ENCODE measurements around the gene PDE4D. TPM values are rescaled to one million over a fixed set of nuclear protein-coding genes. Genes with fewer than 3 reads are reported as not detected.

PDE4D gene
- polyA plus RNA-seq, 10 donors, result 28.0 to 57.2 (median 38.6) TPM

- no peak for DNase-seq
These were observed 372.1 kb downstream of the PDE4D start for GRCh38 chr5:59521476-59521875.

DNA sequence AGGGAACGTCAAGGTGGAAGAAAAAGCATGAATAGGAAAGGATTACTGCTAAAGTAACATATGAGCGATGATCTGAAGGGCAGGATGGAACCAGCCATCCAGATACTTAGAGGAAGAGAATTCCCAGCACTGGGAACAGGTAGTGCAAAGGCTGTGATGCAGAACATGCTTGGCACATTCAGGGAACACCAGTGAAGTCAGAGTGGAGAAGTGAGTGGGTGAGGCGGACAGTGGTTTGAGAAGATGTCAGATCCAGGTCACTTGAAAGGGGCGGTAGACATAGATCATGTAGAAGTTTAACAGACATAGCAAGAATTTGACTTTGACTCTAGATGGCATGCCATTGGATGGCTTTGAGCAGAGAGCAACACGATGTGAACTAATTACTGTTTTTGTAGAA lies 374.2 kb downstream of the PDE4D start:
- no peak for DNase-seq

GRCh38 chr5:59517926-59518585 lies 375.5 kb downstream of the PDE4D start:
- DNase-seq, result peak in 1 of 3 donors; percentile 54

- DNase-seq, result peak; percentile 36 to 83 (median 37)
These were observed 377.4 kb downstream of the PDE4D start for GRCh38 chr5:59516161-59516560.

- DNase-seq, result peak in 1 of 3 donors; percentile 41
These were observed 387.1 kb downstream of the PDE4D start for GRCh38 chr5:59506285-59506877.

DNA sequence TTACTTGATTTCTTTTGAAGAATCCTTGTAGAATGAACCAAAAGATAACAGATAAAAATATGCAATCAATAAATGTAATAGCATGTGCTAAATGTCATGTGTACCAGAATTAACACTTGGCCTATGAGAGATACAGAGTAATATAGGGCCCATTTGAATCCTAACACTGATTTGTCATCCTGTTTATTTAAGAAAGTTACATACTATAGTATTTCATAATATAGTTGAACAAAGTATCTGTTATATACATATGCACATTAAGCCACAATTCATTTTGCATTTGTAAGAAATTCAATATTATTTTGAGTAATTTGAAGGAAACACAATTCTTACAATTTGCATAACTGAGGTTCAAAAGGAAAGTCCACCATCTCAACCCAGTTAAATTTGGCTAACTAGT lies 389.5 kb downstream of the PDE4D start:
- no peak for DNase-seq

DNA sequence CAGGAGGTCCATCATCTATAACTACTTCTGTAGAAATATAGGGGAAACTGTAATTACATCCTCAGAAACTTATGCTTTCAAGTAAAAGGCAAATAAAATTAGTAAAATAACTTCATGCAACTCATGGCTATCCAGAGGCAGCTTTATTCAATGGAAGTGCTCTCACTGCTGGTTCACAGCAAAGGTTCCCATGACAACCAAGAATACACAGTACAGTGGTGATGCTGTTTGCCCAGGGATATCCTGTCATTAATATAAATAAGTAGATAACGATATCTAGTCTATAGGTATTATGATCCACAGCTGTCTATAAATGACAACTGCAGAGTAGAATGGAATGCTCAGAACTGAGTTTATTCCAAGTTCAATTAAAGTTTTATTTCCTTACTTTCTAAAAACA lies 390.3 kb downstream of the PDE4D start:
- DNase-seq, result no peak

DNA sequence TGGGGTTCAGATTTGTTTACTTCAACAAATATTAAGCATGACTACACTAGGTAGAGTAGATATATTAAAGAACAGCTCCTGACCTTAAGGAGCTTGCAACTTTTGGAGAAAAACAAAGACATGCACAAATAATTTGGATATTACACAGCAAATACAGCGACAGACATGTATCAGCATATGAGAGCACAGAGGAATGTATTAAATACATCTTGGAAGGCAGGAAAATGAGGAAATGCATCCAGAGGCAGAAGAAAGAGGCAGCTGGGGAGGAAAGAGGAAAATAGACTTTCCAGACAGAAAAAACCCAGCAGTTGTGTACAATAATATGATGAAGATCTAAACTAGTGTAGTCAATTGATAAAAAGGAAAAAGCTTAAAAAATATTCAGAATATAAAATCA lies 392.2 kb downstream of the PDE4D start:
- DNase-seq, result peak in 1 of 3 donors; percentile 56

- DNase-seq, result no peak
These were observed 393.5 kb downstream of the PDE4D start for GRCh38 chr5:59500014-59500413.

GRCh38 chr5:59497207-59497606 lies 396.3 kb downstream of the PDE4D start:
- DNase-seq, result no peak

DNA sequence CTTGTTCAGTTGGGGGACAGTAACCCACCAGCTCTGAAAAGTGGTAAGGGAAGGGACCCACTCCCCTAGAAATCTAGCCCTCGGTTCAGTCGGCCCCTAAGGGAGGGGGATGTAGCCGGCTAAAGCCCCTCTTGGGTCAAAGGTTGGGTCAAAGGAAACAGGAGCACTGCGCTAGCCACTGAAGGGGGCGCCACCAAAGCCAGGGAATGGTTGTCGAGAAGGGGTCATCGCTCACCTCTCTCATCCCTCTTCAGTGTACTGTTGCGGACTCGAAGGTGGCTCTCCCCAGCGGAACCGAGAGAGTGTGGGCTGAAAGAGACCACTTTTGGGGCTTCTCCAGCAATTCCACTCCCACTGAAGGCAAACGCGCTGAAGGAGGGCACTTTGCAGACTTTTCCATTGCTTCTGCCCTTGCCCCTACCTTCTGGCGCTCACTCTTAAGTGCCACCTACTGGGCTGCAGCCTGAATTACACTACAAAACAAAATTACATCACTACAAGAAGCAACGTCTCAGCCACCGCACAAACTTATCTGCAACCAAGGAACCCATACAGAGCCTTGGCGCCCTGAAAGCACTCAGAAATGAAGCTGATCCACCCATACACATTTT lies 396.9 kb downstream of the PDE4D start:
- DNase-seq, result no peak

- no peak for DNase-seq
These were observed 401.6 kb downstream of the PDE4D start for GRCh38 chr5:59491945-59492344.

DNA sequence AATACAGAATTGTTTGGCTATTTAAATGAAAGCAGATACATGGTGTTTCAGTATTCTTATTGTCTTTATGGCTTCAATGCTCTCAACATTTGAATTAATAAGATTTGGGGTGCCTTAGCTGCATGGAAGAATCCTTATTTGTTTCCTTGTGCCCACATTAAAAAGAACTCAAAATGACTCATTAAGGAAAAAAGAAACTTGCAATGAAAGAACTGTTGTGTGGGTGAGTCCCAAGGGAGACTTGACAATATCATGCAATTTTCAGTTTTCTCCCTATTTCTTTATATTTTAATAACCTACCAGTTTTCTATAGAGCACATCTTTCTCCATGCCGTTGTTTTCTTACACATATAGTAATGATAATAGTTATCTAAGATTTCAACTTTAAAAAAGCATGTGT lies 404.0 kb downstream of the PDE4D start:
- no peak for DNase-seq

GRCh38 chr5:59487772-59488729 lies 405.5 kb downstream of the PDE4D start:
- DNase-seq, result peak in 1 of 3 donors; percentile 40

GRCh38 chr5:59487068-59487686 lies 406.3 kb downstream of the PDE4D start:
- DNase-seq, result no peak

GRCh38 chr5:59486508-59486907 lies 407.0 kb downstream of the PDE4D start:
- no peak for DNase-seq

DNA sequence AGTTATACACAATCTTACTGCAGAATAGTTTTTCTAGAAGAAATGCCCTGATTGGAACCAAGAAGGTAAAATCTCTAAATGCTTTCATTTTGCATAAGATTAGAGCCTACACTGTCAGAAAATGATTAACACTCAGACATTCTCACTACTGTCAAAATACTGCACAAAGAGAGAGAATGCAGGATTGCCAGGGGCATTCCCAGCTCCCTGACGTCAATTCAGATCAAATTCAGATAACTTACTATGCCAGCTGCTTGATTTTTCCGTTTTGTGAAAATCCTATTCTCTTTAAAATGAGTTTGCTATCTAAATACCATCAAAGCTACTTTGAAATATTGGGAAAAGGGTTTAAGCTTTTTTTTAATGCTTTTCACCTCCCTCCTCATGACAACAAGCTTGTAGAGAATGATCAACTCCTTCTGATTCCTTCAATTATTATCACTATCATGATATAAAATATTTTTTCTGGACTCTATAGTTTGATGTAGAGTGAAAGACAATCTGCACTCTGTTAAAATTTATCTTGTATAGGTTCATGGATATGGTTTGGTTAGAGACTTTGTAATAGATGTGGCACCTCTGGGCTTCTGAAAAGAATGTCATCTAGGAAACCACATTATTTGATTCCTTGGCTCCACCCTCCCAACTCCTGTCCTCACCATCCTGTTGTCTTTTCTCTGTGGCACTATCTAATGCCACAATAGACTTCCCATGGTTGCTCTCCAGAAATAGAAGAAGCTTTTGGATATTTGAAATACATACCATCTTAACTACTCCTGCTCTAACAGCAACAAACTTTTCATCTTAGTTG lies 407.7 kb downstream of the PDE4D start:
- no peak for DNase-seq

DNA sequence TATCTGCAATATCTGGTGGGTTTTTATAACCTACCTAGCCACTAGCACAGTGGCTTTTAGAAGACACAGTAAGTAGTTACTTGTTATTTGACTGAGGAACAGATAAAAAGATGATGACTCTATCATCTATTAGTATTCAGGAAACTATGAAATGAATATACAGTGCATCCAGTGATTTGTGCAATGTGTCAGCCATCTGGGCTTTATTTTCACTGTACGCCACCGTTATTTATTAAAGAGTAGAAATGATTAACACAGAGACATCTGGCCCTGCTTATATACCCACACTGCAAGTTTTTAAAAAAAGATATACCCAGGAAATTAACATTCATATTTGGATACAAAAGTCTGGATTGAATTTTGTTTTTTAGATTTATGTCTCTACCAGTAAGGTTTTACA lies 408.4 kb downstream of the PDE4D start:
- no peak for DNase-seq

- no peak for DNase-seq
These were observed 408.9 kb downstream of the PDE4D start for GRCh38 chr5:59484618-59485017.

- peak in 1 of 3 donors; percentile 18 for DNase-seq
These were observed 409.5 kb downstream of the PDE4D start for GRCh38 chr5:59483971-59484472.

GRCh38 chr5:59479086-59479485 lies 414.4 kb downstream of the PDE4D start:
- no peak for DNase-seq

Measured in muscle of back (tissue), 11 donors.